ENCODE measurements around the gene FAM25A.
"Not testable (repeated sequence)": the region's sequence is repeated elsewhere in the genome, so short reads cannot be mapped to it uniquely, and the experiment has no call there.

- TF ChIP-seq EZH2phosphoT487 (IDR thresholded peaks at IDR 0.05; ENCODE audit: low read depth, severe bottlenecking, unreplicated experiment); CTCF (IDR thresholded peaks at IDR 0.05; ENCODE audit: poor library complexity); EZH2 (IDR thresholded peaks at IDR 0.05; ENCODE audit: borderline replicate concordance): not testable (repeated sequence)
These were observed 23.5 kb downstream of the FAM25A start for GRCh38 chr10:87043579-87043978.

All from hepatocyte (in vitro differentiated cells).